Mesenchymal stem cell (in vitro differentiated cells and primary cell): Measurements from ENCODE around the gene GLA. TPM values are rescaled to one million over a fixed set of nuclear protein-coding genes. Genes with fewer than 3 reads are reported as not detected.

ENCODE experiments used
- DNase-seq: peaks from one replicate; pipeline ENCODE4 v3.0.0-alpha.2; 2013
- H2AFZ ChIP-seq: one replicate; pipeline ENCODE4 v1.6.1; 2013; ENCODE audit warnings: low read depth, mild to moderate bottlenecking, control low read depth, inconsistent platforms, low read length, moderate library complexity
- H2AK5ac ChIP-seq: 2 replicates; pipeline ENCODE4 v1.6.1; 2013; ENCODE audit warnings: low read length, moderate library complexity, mild to moderate bottlenecking, inconsistent platforms; ENCODE audit not compliant: severe bottlenecking
- H2BK120ac ChIP-seq: one replicate; pipeline ENCODE4 v1.6.1; 2013; ENCODE audit warnings: low read depth, mild to moderate bottlenecking, inconsistent platforms, low read length, moderate library complexity
- H2BK12ac ChIP-seq, 2 experiments: one replicate each; pipeline ENCODE4 v1.6.1; 2013; ENCODE audit warnings: inconsistent platforms in 2 of 2, low read length in 2 of 2, mild to moderate bottlenecking in 2 of 2, moderate library complexity in 2 of 2, control low read depth in 1 of 2
- H2BK15ac ChIP-seq: one replicate; pipeline ENCODE4 v1.6.1; 2013; ENCODE audit warnings: mild to moderate bottlenecking, low read depth, inconsistent platforms; ENCODE audit not compliant: poor library complexity, severe bottlenecking
- H2BK5ac ChIP-seq: 2 replicates; pipeline ENCODE4 v1.6.1; 2013; ENCODE audit warnings: low read depth, mild to moderate bottlenecking, low read length, control low read depth, inconsistent platforms; ENCODE audit not compliant: poor library complexity, severe bottlenecking
- H3K14ac ChIP-seq, 2 experiments: one replicate each; pipeline ENCODE4 v1.6.1; 2013; ENCODE audit warnings: inconsistent platforms in 2 of 2, low read length in 2 of 2, control low read depth in 1 of 2, mild to moderate bottlenecking in 1 of 2, moderate library complexity in 1 of 2
- H3K18ac ChIP-seq, 2 experiments: one replicate each; pipeline ENCODE4 v1.6.1; 2013; ENCODE audit warnings: inconsistent platforms in 2 of 2, low read length in 2 of 2, control low read depth in 1 of 2, low read depth in 1 of 2, mild to moderate bottlenecking in 1 of 2
- H3K23ac ChIP-seq, 2 experiments: one replicate each; pipeline ENCODE4 v1.6.1; 2013; ENCODE audit warnings: inconsistent platforms in 2 of 2, low read length in 2 of 2, mild to moderate bottlenecking in 2 of 2, moderate library complexity in 2 of 2, control low read depth in 1 of 2
- H3K27ac ChIP-seq: 2 replicates; pipeline ENCODE4 v1.5.1; 2013; ENCODE audit warnings: mild to moderate bottlenecking, moderate library complexity, low read length, control low read depth, inconsistent platforms; ENCODE audit not compliant: poor library complexity, severe bottlenecking
- H3K27me3 ChIP-seq, 2 experiments: 2 replicates each; pipeline versions ENCODE4 v1.6.1 to v1.7.0; 2013; ENCODE audit warnings: low read length in 2 of 2, mild to moderate bottlenecking in 2 of 2, moderate library complexity in 2 of 2, control low read depth in 1 of 2, inconsistent platforms in 1 of 2; ENCODE audit not compliant: control insufficient read depth in 1 of 2, insufficient read depth in 1 of 2
- H3K36me3 ChIP-seq, 2 experiments: 2 replicates each; pipeline versions ENCODE4 v1.6.1 to v1.7.0; 2013; ENCODE audit warnings: low read length in 2 of 2, control low read depth in 1 of 2, inconsistent platforms in 1 of 2, low read depth in 1 of 2, mild to moderate bottlenecking in 1 of 2; ENCODE audit not compliant: insufficient read depth in 2 of 2, control insufficient read depth in 1 of 2
- H3K4ac ChIP-seq, 2 experiments: one replicate each; pipeline ENCODE4 v1.6.1; 2013; ENCODE audit warnings: inconsistent platforms in 2 of 2, low read length in 2 of 2, mild to moderate bottlenecking in 2 of 2, moderate library complexity in 2 of 2, control low read depth in 1 of 2, low read depth in 1 of 2
- H3K4me1 ChIP-seq: 2 replicates; pipeline ENCODE4 v1.6.1; 2013; ENCODE audit warnings: low read depth, low read length, control low read depth; ENCODE audit not compliant: control insufficient read depth, insufficient read depth
- H3K4me2 ChIP-seq: 2 replicates; pipeline ENCODE4 v1.6.1; 2013; ENCODE audit warnings: low read length, mild to moderate bottlenecking, inconsistent platforms; ENCODE audit not compliant: poor library complexity, severe bottlenecking
- H3K4me3 ChIP-seq, 2 experiments: 2 replicates each; pipeline versions ENCODE4 v1.5.1 to v1.7.0; 2013; ENCODE audit warnings: low read length in 2 of 2, mild to moderate bottlenecking in 2 of 2, control low read depth in 1 of 2, low read depth in 1 of 2; ENCODE audit not compliant: insufficient read depth in 1 of 2
- H3K79me1 ChIP-seq: replicated peaks from 2 replicates; pipeline ENCODE4 v1.6.1; 2013; ENCODE audit warnings: mild to moderate bottlenecking, control low read depth, low read length, inconsistent platforms; ENCODE audit not compliant: poor library complexity, severe bottlenecking
- H3K9ac ChIP-seq: 2 replicates; pipeline ENCODE4 v1.7.0; 2013; ENCODE audit warnings: mild to moderate bottlenecking, low read length, moderate library complexity
- H3K9me3 ChIP-seq: 2 replicates; pipeline ENCODE4 v1.7.0; 2013; ENCODE audit warnings: mild to moderate bottlenecking, low read length; ENCODE audit not compliant: control insufficient read depth
- H4K8ac ChIP-seq: one replicate; pipeline ENCODE4 v1.6.1; 2013; ENCODE audit warnings: inconsistent platforms, mild to moderate bottlenecking, low read length, moderate library complexity
- H4K91ac ChIP-seq: one replicate; pipeline ENCODE4 v1.6.1; 2013; ENCODE audit warnings: mild to moderate bottlenecking, low read length, inconsistent platforms
- WGBS: methylation state at CpG from one replicate; pipeline ENCODE4 v1.1.7; 2013; ENCODE audit warnings: mixed read lengths; 5-methylcytosine and 5-hydroxymethylcytosine counted together
- polyA plus RNA-seq, 2 experiments: library from polyadenylated mRNA; stranded (reverse); fragments of 200-250 nt; gene quantifications; one replicate each; pipeline ENCODE4 v1.2.3, GENCODE V29; 2013

The GLA gene
- 66.5 TPM for polyA plus RNA-seq (2013, experiment 1 of 2)
- polyA plus RNA-seq (2013, experiment 2 of 2): 71.3 TPM

- Histone ChIP-seq H2AFZ (peak within 1 kb of the TSS; percentile 53), H3K4me1 (no peaks in the 10 kb centered on the region), H3K4me3 (peak within 1 kb of the TSS; percentile 72 to 90), H3K36me3 (peaks cover 10 to 12% of the 10 kb centered on the region in 2 experiments), H3K23ac (no peak within 1 kb of the TSS), H2BK12ac (no peak within 1 kb of the TSS), H3K4me2 (peak within 1 kb of the TSS; percentile 75), H4K91ac (peak within 1 kb of the TSS; percentile 39), H2BK5ac (peak within 1 kb of the TSS; percentile 94), H2BK120ac (no peak within 1 kb of the TSS), H4K8ac (no peak within 1 kb of the TSS), H3K27ac (peak within 1 kb of the TSS; percentile 96), H3K4ac (no peak within 1 kb of the TSS), H3K79me1 (peaks cover 1% of the 10 kb centered on the region), H3K14ac (no peak within 1 kb of the TSS), H2AK5ac (no peak within 1 kb of the TSS), H2BK15ac (no peak within 1 kb of the TSS), H3K27me3 (no peaks in the 10 kb centered on the region), H3K9ac (peak within 1 kb of the TSS; percentile 95), H3K18ac (peak within 1 kb of the TSS; percentile 62 to 70), H3K9me3 (no peaks in the 10 kb centered on the region)
- DNase-seq: peak; percentile 99
- 0% methylated on average over 30 of the region's 47 CpGs for WGBS
Measured at GRCh38 chrX:101407748-101408531, at the start of gene GLA, which contains the start of gene HNRNPH2. GLA (minus strand) TSS chrX:101407925; CDS start chrX:101407903, 22 bp downstream. HNRNPH2 (plus strand) TSS chrX:101408222; CDS start chrX:101411989, 3,767 bp downstream.

GRCh38 chrX:101452056-101452455, 44.3 kb upstream of the GLA start:
- Histone ChIP-seq H3K79me1 (peaks cover 1% of the 10 kb centered on the region), H2BK15ac (no peak overlapping the region), H3K27ac (no peak overlapping the region), H2AFZ (no peak overlapping the region), H4K8ac (no peak overlapping the region), H3K23ac (no peak overlapping the region), H3K4me3 (no peak overlapping the region), H3K27me3 (no peaks in the 10 kb centered on the region), H4K91ac (no peak overlapping the region), H3K14ac (no peak overlapping the region), H2BK12ac (no peak overlapping the region), H2BK5ac (no peak overlapping the region), H3K4me2 (no peak overlapping the region), H3K36me3 (no peaks in the 10 kb centered on the region), H3K9ac (no peak overlapping the region), H2BK120ac (no peak overlapping the region), H3K9me3 (no peaks in the 10 kb centered on the region), H3K18ac (no peak overlapping the region), H2AK5ac (no peak overlapping the region), H3K4ac (no peak overlapping the region), H3K4me1 (peaks cover 6% of the 10 kb centered on the region)
- WGBS: 100% methylated on average over 1 of the region's 3 CpGs
- DNase-seq: no peak

DNA sequence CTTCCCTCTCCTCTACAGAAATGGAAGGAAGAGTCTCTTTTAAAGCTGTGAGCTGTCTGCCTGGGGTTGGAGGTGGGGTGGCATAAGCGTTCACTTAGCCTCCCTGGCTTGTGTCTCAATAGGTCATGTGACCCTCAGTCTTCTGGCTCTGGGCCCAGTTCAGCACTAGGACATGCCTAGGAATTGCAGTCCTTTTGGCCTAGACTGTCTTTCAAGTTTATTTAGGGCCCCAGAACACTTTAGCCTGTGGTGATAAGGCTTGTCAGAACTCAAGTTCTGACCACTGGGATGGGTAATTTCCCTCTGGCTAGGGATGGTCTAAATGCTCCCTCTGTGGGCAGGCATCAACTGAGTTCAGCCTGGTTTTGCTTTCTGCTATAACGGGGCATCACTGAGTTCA, 43.2 kb upstream of the GLA start:
- no peak overlapping the region for H3K14ac ChIP-seq
- no peak overlapping the region for H2AK5ac ChIP-seq
- H3K18ac ChIP-seq: no peak overlapping the region
- no peak overlapping the region for H2BK5ac ChIP-seq
- 0% methylated on average over 1 of the region's 2 CpGs for WGBS
- H3K4ac ChIP-seq: no peak overlapping the region
- no peak overlapping the region for H3K4me3 ChIP-seq
- DNase-seq: peak; percentile 73
- H3K27me3 ChIP-seq: no peaks in the 10 kb centered on the region
- H2BK12ac ChIP-seq: no peak overlapping the region
- H4K8ac ChIP-seq: no peak overlapping the region
- H2BK120ac ChIP-seq: no peak overlapping the region
- no peak overlapping the region for H3K4me2 ChIP-seq
- H2BK15ac ChIP-seq: no peak overlapping the region
- peaks cover 1% of the 10 kb centered on the region for H3K79me1 ChIP-seq
- no peaks in the 10 kb centered on the region for H3K9me3 ChIP-seq
- no peak overlapping the region for H3K23ac ChIP-seq
- no peak overlapping the region for H3K27ac ChIP-seq
- H3K4me1 ChIP-seq: peaks cover 6% of the 10 kb centered on the region
- no peak overlapping the region for H4K91ac ChIP-seq
- H3K9ac ChIP-seq: no peak overlapping the region
- H2AFZ ChIP-seq: no peak overlapping the region
- H3K36me3 ChIP-seq: peaks cover 0 to under 1% of the 10 kb centered on the region in 2 experiments

- Histone ChIP-seq H4K8ac (no peak overlapping the region), H3K4me2 (no peak overlapping the region), H3K23ac (no peak overlapping the region), H3K4ac (no peak overlapping the region), H3K4me3 (no peak overlapping the region), H3K4me1 (peaks cover 6% of the 10 kb centered on the region), H2BK5ac (no peak overlapping the region), H3K27me3 (no peaks in the 10 kb centered on the region), H4K91ac (peak overlapping the region; percentile 11), H3K27ac (no peak overlapping the region), H3K14ac (no peak overlapping the region), H2BK15ac (no peak overlapping the region), H3K18ac (peak overlapping the region in 1 of 2 experiments; percentile 54), H2BK12ac (no peak overlapping the region), H2BK120ac (no peak overlapping the region), H3K9me3 (no peaks in the 10 kb centered on the region), H3K36me3 (peaks cover 0 to 5% of the 10 kb centered on the region in 2 experiments), H3K9ac (no peak overlapping the region), H3K79me1 (peaks cover 1% of the 10 kb centered on the region), H2AK5ac (no peak overlapping the region), H2AFZ (no peak overlapping the region)
- WGBS: 90% methylated on average over 2 of the region's 2 CpGs
- DNase-seq: no peak
Measured at GRCh38 chrX:101450085-101450484, 42.4 kb upstream of the GLA start.
